Raji (cell line): ENCODE data around the gene RAB40C.

Source experiments
- POLR2A ChIP-seq: IDR thresholded peaks from 2 replicates; pipeline ENCODE4 v1.6.1; 2011; ENCODE audit warnings: low read depth, low read length, control low read depth; ENCODE audit not compliant: insufficient read depth

The RAB40C gene

DNA sequence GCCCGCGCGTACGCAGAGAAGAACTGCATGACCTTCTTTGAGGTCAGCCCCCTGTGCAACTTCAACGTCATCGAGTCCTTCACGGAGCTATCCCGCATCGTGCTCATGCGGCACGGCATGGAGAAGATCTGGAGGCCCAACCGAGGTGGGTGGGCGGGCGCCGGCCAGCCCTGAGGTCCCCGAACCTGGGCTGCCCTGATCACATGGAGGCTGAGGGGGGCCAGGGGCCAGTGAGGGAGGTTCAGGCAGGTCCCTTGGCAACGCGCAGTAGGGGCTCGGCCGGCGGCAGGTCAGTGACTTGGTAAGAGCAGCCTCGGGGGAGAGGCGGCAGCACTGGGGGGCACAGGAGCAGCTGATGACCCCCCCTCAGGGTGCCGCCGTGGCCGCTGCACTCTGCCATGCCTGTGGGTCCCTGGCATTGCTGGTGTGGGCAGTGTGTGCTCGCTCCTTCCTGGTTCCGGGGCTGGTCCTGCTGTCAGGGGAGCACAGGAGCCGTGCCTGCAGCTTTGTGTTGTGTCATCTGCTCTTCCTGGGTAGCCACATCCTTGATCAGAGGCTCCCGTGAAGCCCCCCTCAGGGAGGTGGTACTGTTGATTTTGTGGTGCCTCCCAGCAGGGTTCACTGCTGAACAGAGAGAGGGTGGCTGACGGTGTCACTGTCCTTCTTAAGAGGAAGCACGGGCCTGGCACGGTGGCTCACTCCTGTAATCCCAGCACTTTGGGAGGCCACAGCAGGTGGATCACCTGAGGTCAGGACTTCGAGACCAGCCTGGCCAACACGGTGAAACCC, 36.3 kb downstream of the RAB40C start:
- TF ChIP-seq POLR2A = no peak

DNA sequence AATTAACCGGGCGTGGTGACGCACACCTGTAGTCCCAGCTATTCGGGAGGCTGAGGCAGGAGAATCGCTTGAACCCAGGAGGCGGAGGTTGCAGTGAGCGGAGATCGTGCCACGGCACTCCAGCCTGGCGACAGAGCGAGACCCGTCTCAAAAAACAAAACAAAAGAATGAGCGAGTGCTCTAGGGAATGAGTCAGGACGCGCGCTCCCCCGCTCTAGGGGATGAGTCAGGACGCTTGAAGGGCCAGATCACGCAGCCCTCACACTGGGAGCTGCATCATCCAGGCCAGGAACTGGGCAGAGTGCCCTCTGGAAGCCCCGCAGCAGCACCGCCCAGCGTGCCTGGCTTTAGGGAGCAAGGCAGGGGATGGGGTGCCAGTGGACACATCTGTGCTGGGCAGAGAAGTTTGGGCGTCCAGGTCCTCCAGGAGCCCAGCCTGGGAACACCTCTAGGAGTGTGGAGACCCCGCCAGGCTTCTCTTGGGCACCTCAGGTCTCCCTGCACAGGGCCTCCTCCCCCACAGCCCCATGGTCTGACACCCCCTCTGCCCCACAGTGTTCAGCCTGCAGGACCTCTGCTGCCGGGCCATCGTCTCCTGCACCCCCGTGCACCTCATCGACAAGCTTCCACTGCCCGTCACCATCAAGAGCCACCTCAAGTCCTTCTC, 37.1 kb downstream of the RAB40C start:
- no peak for TF ChIP-seq POLR2A

DNA sequence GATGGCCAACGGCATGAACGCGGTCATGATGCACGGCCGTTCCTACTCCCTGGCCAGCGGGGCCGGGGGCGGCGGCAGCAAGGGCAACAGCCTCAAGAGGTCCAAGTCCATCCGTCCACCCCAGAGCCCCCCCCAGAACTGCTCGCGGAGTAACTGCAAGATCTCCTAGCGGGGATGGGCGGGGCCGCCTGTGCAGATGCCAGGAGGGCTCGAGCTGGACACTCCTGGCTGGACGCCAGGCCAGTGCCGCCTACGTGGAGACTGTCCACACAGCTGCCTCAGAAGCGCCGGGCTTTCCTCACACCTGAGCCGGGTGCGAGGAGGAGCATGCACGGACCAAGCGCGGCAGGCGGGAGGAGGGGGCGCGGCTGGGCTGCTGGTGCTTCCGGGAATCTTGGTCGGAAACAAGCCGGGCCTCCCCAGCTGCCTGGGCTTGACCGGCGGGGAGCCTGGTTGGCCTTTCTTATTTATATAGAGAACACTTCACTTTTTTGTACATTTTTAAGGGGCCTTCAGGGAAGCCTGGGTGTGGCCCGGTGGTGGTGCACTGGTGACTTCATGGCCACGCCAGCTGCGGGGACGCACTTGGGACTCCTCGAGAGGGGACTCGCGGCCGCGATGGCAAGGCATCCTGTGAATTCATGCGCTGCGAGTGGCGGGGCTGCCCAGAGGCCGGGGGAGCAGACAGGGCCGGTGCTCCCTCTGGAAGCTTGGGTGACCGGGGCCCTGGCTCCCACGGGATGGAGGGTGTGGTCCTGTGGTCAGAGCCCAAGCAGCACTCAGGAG, 37.8 kb downstream of the RAB40C start:
- no peak for TF ChIP-seq POLR2A

DNA sequence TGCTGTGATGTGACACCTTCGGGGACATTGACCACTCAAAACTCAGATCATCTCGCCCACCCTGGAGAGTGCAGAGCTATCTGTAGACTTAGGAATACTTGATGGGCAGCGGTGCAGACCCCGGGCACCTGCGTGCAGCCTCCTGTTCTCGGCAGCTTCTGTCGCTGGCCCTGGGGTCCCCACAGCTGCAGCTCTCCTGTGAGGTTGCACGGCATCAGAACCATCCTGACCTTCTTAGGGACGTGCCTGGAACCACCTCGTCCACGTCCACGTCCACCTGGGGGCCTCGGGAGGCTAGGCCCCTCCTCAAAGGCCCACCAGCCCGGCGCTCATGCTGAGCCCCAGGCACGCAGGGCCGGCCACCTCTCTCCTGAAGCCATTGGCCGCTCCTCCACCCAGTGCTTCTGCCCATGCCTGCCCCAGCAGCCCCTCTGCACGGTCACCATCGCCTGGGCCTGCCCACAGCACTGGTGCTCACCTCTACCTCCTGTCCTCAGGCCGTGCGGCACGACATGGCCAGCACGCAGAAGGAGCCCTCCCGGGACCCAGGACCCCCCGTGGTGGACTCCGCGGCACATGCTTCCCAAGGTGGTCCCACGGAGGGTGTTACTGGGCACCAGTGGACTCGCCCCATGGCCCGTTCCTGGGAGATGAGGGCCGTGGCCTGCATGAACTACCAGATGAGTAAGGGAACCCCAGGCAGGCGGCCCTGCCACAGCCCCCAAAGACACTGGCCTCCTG, 38.6 kb downstream of the RAB40C start:
- TF ChIP-seq POLR2A = no peak

- no peak for TF ChIP-seq POLR2A
These were observed 39.4 kb downstream of the RAB40C start for GRCh38 chr16:629185-629832.

GRCh38 chr16:629833-630248, 40.0 kb downstream of the RAB40C start:
- TF ChIP-seq POLR2A = no peak

- TF ChIP-seq POLR2A = 0 out of 2 replicates have a peak, but pooled peaks have one; percentile 26
These were observed 40.5 kb downstream of the RAB40C start for GRCh38 chr16:630249-630814.

GRCh38 chr16:630815-631405, 41.0 kb downstream of the RAB40C start, which contains the start of gene WFIKKN1:
WFIKKN1 (plus strand) TSS chr16:630985; CDS start chr16:631254, 269 bp downstream.
- no peak for TF ChIP-seq POLR2A

DNA sequence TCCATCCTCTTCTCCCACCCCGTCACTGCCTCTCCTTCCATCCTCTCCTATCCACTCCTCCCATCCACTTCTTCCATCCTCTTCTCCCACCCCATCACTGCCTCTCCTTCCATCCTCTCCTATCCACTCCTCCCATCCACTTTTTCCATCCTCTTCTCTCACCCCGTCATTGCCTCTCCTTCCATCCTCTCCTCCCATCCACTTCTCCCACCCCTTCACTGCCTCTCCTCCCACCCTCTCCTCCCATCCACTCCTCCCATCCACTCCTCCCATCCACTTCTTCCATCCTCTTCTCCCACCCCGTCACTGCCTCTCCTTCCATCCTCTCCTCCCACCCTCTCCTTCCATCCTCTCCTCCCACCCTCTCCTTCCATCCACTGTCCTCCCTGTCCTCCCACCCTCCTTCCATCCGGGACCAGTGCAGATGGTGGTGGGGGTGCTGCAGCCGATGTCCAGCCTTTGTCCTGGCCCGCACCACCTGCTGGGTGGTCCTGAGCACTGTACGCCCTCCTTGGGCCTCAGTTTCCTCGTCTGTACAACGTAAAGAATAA, 42.0 kb downstream of the RAB40C start:
- TF ChIP-seq POLR2A = no peak

DNA sequence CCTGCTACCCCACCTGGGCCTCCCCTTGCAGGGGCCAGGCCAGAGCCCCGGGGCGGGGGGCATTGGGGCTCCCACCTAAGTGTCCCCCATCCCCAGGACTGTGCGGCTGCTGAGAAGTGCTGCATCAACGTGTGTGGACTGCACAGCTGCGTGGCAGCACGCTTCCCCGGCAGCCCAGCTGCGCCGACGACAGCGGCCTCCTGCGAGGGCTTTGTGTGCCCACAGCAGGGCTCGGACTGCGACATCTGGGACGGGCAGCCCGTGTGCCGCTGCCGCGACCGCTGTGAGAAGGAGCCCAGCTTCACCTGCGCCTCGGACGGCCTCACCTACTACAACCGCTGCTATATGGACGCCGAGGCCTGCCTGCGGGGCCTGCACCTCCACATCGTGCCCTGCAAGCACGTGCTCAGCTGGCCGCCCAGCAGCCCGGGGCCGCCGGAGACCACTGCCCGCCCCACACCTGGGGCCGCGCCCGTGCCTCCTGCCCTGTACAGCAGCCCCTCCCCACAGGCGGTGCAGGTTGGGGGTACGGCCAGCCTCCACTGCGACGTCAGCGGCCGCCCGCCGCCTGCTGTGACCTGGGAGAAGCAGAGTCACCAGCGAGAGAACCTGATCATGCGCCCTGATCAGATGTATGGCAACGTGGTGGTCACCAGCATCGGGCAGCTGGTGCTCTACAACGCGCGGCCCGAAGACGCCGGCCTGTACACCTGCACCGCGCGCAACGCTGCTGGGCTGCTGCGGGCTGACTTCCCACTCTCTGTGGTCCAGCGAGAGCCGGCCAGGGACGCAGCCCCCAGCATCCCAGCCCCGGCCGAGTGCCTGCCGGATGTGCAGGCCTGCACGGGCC, 42.8 kb downstream of the RAB40C start:
- TF ChIP-seq POLR2A = 0 out of 2 replicates have a peak, but pooled peaks have one; percentile 11

DNA sequence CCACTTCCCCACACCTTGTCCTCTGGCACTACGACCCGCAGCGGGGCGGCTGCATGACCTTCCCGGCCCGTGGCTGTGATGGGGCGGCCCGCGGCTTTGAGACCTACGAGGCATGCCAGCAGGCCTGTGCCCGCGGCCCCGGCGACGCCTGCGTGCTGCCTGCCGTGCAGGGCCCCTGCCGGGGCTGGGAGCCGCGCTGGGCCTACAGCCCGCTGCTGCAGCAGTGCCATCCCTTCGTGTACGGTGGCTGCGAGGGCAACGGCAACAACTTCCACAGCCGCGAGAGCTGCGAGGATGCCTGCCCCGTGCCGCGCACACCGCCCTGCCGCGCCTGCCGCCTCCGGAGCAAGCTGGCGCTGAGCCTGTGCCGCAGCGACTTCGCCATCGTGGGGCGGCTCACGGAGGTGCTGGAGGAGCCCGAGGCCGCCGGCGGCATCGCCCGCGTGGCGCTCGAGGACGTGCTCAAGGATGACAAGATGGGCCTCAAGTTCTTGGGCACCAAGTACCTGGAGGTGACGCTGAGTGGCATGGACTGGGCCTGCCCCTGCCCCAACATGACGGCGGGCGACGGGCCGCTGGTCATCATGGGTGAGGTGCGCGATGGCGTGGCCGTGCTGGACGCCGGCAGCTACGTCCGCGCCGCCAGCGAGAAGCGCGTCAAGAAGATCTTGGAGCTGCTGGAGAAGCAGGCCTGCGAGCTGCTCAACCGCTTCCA, 43.6 kb downstream of the RAB40C start:
- TF ChIP-seq POLR2A = no peak
